Ectodermal cell (in vitro differentiated cells): ENCODE results near the gene KIF5C.
A peak's percentile ranks its signal among the peaks of the same experiment; 100 is the strongest.

Experiments
- H3K27ac ChIP-seq: 2 replicates; pipeline ENCODE4 v1.7.0; 2013; ENCODE audit warnings: mild to moderate bottlenecking, low read depth, low read length; ENCODE audit not compliant: insufficient read depth, poor library complexity, severe bottlenecking
- H3K27me3 ChIP-seq: 2 replicates; pipeline ENCODE4 v1.7.0; 2013; ENCODE audit warnings: mild to moderate bottlenecking, low read length; ENCODE audit not compliant: insufficient read depth, control insufficient read depth, poor library complexity, severe bottlenecking
- H3K36me3 ChIP-seq: one replicate; pipeline ENCODE4 v1.7.0; 2013; ENCODE audit warnings: low read length; ENCODE audit not compliant: control insufficient read depth, insufficient read depth
- H3K4me1 ChIP-seq: one replicate; pipeline ENCODE4 v1.7.0; 2013; ENCODE audit warnings: low read length; ENCODE audit not compliant: control insufficient read depth, insufficient read depth
- H3K4me3 ChIP-seq: 2 replicates; pipeline ENCODE4 v1.7.0; 2013; ENCODE audit warnings: low read depth, low read length, control low read depth; ENCODE audit not compliant: insufficient read depth
- H3K9me3 ChIP-seq: 2 replicates; pipeline ENCODE4 v1.7.0; 2013; ENCODE audit warnings: mild to moderate bottlenecking, low read length, moderate library complexity; ENCODE audit not compliant: control insufficient read depth
- WGBS, 2 experiments: methylation state at CpG; one replicate each; pipeline ENCODE4 v1.1.7; 2013; ENCODE audit warnings: missing lambda C conversion rate in 2 of 2; 5-methylcytosine and 5-hydroxymethylcytosine counted together

The KIF5C gene

GRCh38 chr2:149033716-149034115, 158.7 kb downstream of the KIF5C start:
- no peak overlapping the region for H3K27ac ChIP-seq
- peaks cover 17% of the 10 kb centered on the region for H3K27me3 ChIP-seq
- no peaks in the 10 kb centered on the region for H3K9me3 ChIP-seq
- 83 to 84% methylated on average over 8 of the region's 8 CpGs for WGBS, 2 experiments
- H3K36me3 ChIP-seq: no peaks in the 10 kb centered on the region
- peaks cover 4% of the 10 kb centered on the region for H3K4me1 ChIP-seq
- H3K4me3 ChIP-seq: no peak overlapping the region

DNA sequence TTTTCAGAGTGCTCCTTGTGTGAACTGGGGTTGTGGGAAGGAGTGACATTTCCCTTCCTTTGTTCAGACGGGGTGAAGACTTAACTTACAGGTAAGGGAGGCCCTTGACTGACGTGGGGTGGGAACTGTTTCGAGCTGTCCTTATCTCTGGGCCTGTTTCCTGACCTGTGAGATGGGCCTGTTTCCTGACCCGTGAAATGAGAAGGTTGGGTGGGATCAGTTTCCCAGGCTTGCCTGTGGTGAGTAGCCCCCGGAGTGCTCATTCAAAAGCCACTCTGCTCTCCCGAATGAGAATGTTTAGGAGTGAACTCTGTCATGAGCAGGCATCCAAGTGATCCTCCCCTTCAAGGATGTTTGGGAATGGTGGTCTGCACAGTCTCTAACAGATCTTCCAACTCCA, 159.4 kb downstream of the KIF5C start:
- no peaks in the 10 kb centered on the region for H3K9me3 ChIP-seq
- 81 to 82% methylated on average over 6 of the region's 6 CpGs for WGBS, 2 experiments
- peaks cover 23% of the 10 kb centered on the region for H3K27me3 ChIP-seq
- H3K36me3 ChIP-seq: no peaks in the 10 kb centered on the region
- H3K4me1 ChIP-seq: peaks cover 6% of the 10 kb centered on the region
- no peak overlapping the region for H3K27ac ChIP-seq
- no peak overlapping the region for H3K4me3 ChIP-seq

DNA sequence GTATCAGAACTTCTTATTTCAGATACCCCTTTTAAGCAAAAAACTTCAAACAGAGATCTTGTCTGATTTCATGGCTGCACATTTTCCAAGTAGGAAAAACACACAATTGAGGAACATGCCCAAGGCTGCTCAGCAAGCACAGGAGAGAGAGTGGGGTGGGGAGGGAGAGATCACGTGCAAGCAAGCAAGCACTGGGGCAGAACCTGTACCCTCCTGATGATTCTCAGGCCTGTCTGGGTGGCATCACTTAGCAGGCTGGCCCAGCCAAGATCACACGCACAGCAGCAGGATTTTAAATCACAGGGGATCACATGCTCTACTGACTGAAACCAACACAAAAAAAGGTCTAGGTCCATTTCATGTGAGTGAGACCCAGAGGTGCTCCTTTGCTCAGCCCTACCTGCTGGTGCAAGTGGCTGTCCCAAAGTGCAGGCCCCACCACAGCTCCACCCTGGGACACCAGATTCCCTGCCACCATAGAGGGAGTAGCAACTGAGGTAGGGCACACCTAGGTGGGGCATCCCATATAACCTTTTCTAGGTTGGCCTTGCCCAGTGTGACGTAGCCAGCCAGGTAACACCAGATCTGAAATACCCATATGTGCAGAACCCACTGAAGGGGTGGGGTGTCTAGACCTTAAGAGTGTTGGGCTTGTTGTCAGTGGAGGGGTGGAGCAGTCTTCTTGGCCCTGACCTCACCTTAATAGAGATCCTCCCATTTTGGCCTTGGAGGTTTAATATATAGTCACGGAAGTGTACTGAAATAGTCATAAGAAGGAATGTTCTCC, 161.7 kb downstream of the KIF5C start:
- Histone ChIP-seq H3K4me3 (no peak overlapping the region), H3K9me3 (no peaks in the 10 kb centered on the region), H3K36me3 (no peaks in the 10 kb centered on the region), H3K27me3 (peaks cover 30% of the 10 kb centered on the region), H3K27ac (no peak overlapping the region), H3K4me1 (peaks cover 6% of the 10 kb centered on the region)
- 91 to 93% methylated on average over 4 of the region's 4 CpGs for WGBS, 2 experiments

DNA sequence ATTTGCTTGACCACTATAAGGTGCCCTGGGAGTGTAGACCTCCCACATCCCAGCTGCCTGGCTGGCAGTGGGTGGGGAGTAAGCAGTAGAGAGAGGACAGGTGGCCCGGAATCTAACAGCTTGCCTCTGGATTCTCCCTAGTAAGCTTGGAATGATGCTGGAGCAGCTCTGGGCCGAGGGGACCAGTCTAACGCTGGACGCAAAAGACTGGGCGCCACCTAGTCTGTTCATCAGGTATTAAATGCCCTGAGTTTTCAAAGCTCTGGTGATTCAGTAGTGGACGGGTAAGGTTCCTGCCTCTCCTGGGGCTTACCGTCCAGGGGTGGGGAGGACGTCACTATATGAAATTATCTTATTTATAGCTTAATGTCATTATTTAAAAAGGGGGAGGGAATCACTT, 162.8 kb downstream of the KIF5C start:
- Histone ChIP-seq H3K27me3 (peaks cover 30% of the 10 kb centered on the region), H3K4me3 (no peak overlapping the region), H3K4me1 (peaks cover 6% of the 10 kb centered on the region), H3K9me3 (no peaks in the 10 kb centered on the region), H3K36me3 (no peaks in the 10 kb centered on the region), H3K27ac (no peak overlapping the region)
- WGBS, 2 experiments: 46 to 60% methylated on average over 6 of the region's 8 CpGs

DNA sequence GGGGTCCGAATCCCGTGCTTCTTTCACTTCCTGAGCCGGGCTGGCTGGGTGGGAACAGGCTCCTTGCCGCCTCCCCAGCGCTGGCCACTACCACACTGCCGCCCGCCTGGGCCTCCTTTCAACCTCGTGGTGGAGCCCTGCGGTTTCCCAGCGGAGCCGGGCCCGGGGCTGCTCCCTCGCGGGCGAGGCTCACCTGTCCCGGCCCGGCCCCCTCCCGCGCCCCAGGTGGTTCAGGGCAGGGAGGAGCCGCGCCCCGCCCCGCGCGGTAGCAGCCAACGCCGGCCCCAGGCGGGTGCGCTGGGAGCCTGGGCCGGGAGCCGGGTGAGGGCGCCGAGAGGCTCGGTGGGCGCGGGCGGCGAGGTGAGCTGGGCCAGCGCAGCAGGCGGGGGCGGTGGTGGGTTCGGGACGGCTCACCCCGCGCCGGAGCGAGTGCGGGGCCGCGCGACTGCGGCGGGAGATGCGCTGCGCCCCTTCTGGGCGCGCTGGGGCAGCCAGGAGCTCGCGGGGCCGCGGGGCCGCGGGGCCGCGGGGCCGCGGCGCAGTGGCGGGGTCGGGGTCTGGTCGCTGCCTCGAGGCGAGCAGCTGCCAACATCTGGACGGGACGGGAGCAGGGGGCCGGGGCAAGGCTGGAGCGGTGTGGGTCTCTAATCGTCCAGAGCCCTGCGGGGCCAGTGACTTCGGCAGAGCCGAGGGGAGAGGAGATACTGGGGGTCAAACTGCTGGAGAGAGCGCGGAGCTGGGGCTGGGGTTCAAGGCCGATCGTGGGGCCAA, 163.6 kb downstream of the KIF5C start, which contains the start of gene LYPD6B:
Gene LYPD6B (plus strand): TSS at position 258 of the 771 bp plus-strand sequence. CDS start 92,250 bp downstream, outside the sequence.
- no peak within 1 kb of the TSS for H3K27ac ChIP-seq
- peak within 1 kb of the TSS; percentile 44 for H3K4me3 ChIP-seq
- 1 to 2% methylated on average over 85 of the region's 85 CpGs for WGBS, 2 experiments
- peaks cover 30% of the 10 kb centered on the region for H3K27me3 ChIP-seq
- H3K4me1 ChIP-seq: peaks cover 6% of the 10 kb centered on the region
- no peaks in the 10 kb centered on the region for H3K9me3 ChIP-seq
- H3K36me3 ChIP-seq: no peaks in the 10 kb centered on the region

DNA sequence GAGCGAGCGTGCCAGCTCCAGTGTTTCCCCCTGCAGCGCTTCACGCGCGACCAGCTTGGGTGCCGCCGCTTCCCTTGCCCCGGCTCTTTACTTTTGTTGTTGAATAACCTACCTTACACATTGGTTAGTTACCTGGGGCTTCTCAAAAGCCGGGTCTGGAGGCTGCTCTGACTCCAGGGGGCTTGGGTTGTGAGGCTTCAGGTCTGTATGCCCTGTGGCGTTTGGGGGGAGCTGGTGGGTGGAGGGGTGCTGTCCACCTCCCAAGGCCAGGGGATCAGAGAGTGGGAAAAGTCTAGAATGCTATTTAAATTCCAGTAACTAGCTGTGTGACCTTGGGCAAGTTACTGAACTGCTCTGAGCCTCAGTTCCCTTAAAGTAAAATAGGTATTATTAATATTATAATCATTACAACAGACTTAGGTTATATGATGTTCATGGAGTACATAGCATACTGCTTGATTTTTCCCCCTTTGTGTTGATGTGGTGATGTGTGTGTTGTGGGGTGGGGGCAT, 164.2 kb downstream of the KIF5C start:
- Histone ChIP-seq H3K36me3 (no peaks in the 10 kb centered on the region), H3K9me3 (no peaks in the 10 kb centered on the region), H3K27ac (no peak overlapping the region), H3K27me3 (peaks cover 30% of the 10 kb centered on the region), H3K4me3 (peak overlapping the region; percentile 44), H3K4me1 (peaks cover 6% of the 10 kb centered on the region)
- WGBS, 2 experiments: 24 to 28% methylated on average over 11 of the region's 11 CpGs

DNA sequence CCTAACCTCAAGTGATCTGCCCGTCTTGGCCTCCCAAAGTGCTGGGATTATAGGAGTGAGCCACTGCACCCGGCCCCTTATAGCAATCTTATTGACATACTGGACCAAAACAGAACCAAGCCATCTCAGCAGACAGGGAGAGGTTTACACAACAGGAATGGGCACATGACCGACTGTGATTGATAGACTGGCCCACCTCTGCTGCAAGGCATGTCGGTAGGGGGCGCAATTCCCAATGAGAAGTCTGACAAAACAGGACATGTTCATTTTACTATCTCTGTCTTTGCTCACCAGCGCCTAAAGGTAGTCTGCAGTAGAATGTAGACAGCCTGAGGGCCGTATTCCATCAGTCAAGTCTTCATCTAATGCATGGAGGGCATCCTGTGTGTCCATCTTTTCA, 165.4 kb downstream of the KIF5C start:
- Histone ChIP-seq H3K27ac (no peak overlapping the region), H3K27me3 (peaks cover 30% of the 10 kb centered on the region), H3K4me1 (peaks cover 2% of the 10 kb centered on the region), H3K9me3 (no peaks in the 10 kb centered on the region), H3K4me3 (no peak overlapping the region), H3K36me3 (no peaks in the 10 kb centered on the region)
- 62 to 64% methylated on average over 7 of the region's 7 CpGs for WGBS, 2 experiments

- H3K9me3 ChIP-seq: no peaks in the 10 kb centered on the region
- H3K27me3 ChIP-seq: peaks cover 30% of the 10 kb centered on the region
- H3K27ac ChIP-seq: no peak overlapping the region
- WGBS, 2 experiments: 85 to 92% methylated on average over 1 of the region's 1 CpG
- H3K36me3 ChIP-seq: no peaks in the 10 kb centered on the region
- H3K4me1 ChIP-seq: peaks cover 2% of the 10 kb centered on the region
- no peak overlapping the region for H3K4me3 ChIP-seq
Measured at GRCh38 chr2:149041482-149041881, 166.5 kb downstream of the KIF5C start.

- 100% methylated on average over 1 of the region's 1 CpG for WGBS, 2 experiments
Measured at GRCh38 chr2:149042881-149043280, 167.9 kb downstream of the KIF5C start.

GRCh38 chr2:149044500-149044899, 169.5 kb downstream of the KIF5C start:
- Histone ChIP-seq H3K9me3 (no peaks in the 10 kb centered on the region), H3K27ac (no peak overlapping the region), H3K4me3 (no peak overlapping the region), H3K4me1 (no peaks in the 10 kb centered on the region), H3K36me3 (no peaks in the 10 kb centered on the region), H3K27me3 (peaks cover 6% of the 10 kb centered on the region)
- no CpG with 5 or more reads among the region's 1 CpG for WGBS, 2 experiments

More at GRCh38 chr2:149042881-149043280, 167.9 kb downstream of the KIF5C start:
- Histone ChIP-seq H3K27me3 (peaks cover 22% of the 10 kb centered on the region), H3K36me3 (no peaks in the 10 kb centered on the region), H3K9me3 (no peaks in the 10 kb centered on the region), H3K4me1 (peaks cover 2% of the 10 kb centered on the region), H3K4me3 (no peak overlapping the region), H3K27ac (no peak overlapping the region)
